GM12801 (cell line): Measurements from ENCODE around the gene COL5A1.

ENCODE experiments used
- CTCF ChIP-seq: IDR thresholded peaks from one replicate; pipeline ENCODE4 v1.5.1; 2011; ENCODE audit warnings: control low read depth; ENCODE audit not compliant: insufficient read length; ENCODE audit errors: extremely low read depth

Gene COL5A1

GRCh38 chr9:134602547-134603362 is 38.8 kb upstream of the COL5A1 start:
- no peak for TF ChIP-seq CTCF

GRCh38 chr9:134604834-134605233 is 36.8 kb upstream of the COL5A1 start:
- TF ChIP-seq CTCF = no peak

- TF ChIP-seq CTCF = no peak
Observed at GRCh38 chr9:134605351-134605965, 36.1 kb upstream of the COL5A1 start.

- TF ChIP-seq CTCF = no peak
Observed at GRCh38 chr9:134605966-134606357, 35.6 kb upstream of the COL5A1 start.

- no peak for TF ChIP-seq CTCF
Observed at GRCh38 chr9:134606951-134607731, 34.5 kb upstream of the COL5A1 start.

- no peak for TF ChIP-seq CTCF
Observed at GRCh38 chr9:134607971-134608370, 33.6 kb upstream of the COL5A1 start.

GRCh38 chr9:134611046-134611445 is 30.6 kb upstream of the COL5A1 start:
- TF ChIP-seq CTCF = no peak
